Mesodermal cell (in vitro differentiated cells): ENCODE data around the gene GJA5.

Source experiments
- H3K27ac ChIP-seq: 2 replicates; pipeline ENCODE4 v1.7.0; 2013; ENCODE audit warnings: mild to moderate bottlenecking, low read depth, low read length, moderate library complexity; ENCODE audit not compliant: severe bottlenecking
- H3K36me3 ChIP-seq: 2 replicates; pipeline ENCODE4 v1.7.1; 2013; ENCODE audit warnings: mild to moderate bottlenecking, low read length, moderate library complexity; ENCODE audit not compliant: control insufficient read depth, insufficient read depth
- H3K4me1 ChIP-seq: one replicate; pipeline ENCODE4 v1.7.1; 2013; ENCODE audit warnings: mild to moderate bottlenecking, low read length; ENCODE audit not compliant: insufficient read depth, control insufficient read depth, poor library complexity, severe bottlenecking
- H3K4me3 ChIP-seq: 2 replicates; pipeline ENCODE4 v1.7.0; 2013; ENCODE audit warnings: low read length, control low read depth, mild to moderate bottlenecking; ENCODE audit not compliant: insufficient read depth, poor library complexity, severe bottlenecking; ENCODE audit errors: extremely low read depth
- H3K9me3 ChIP-seq: 2 replicates; pipeline ENCODE4 v1.7.1; 2013; ENCODE audit warnings: mild to moderate bottlenecking, low read length, moderate library complexity; ENCODE audit not compliant: control insufficient read depth
- WGBS, 2 experiments: methylation state at CpG; one replicate each; pipeline ENCODE4 v1.1.5; 2013; ENCODE audit warnings: missing lambda C conversion rate in 2 of 2; ENCODE audit not compliant: insufficient coverage in 2 of 2; 5-methylcytosine and 5-hydroxymethylcytosine counted together

The GJA5 gene

GRCh38 chr1:147729315-147729714 lies 31.1 kb downstream of the GJA5 start:
- Histone ChIP-seq H3K36me3 (no peaks in the 10 kb centered on the region), H3K4me1 (no peaks in the 10 kb centered on the region), H3K9me3 (no peaks in the 10 kb centered on the region), H3K27ac (no peak overlapping the region), H3K4me3 (no peak overlapping the region)
- WGBS, 2 experiments: no CpG with 5 or more reads among the region's 2 CpGs

- H3K36me3 ChIP-seq: no peaks in the 10 kb centered on the region
- 47% methylated on average over 2 of the region's 2 CpGs; no CpG with 5 or more reads in 1 of the 2 experiments for WGBS, 2 experiments
- H3K27ac ChIP-seq: no peak overlapping the region
- H3K4me3 ChIP-seq: no peak overlapping the region
- no peaks in the 10 kb centered on the region for H3K9me3 ChIP-seq
- H3K4me1 ChIP-seq: no peaks in the 10 kb centered on the region
Observed at GRCh38 chr1:147726168-147726567, 34.2 kb downstream of the GJA5 start.

DNA sequence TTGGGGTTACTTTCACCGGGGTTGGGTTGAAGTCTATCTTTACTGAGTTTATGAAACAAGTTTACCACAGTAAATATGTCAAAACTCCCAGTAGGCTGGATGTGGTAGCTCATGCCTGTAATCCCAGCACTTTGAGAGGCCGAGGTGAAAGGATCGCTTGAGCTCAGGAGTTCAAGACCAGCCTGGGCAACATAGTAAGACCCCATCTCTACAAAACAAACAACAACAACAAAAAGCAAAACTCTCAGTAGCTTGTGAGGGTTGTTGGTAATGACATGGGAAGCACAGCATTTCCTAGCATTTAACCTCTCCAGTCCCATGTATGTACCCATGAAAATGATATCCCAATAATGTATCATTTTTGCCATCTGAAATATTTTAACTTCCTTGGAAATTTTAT lies 34.7 kb downstream of the GJA5 start:
- H3K36me3 ChIP-seq: no peaks in the 10 kb centered on the region
- H3K9me3 ChIP-seq: no peaks in the 10 kb centered on the region
- H3K4me1 ChIP-seq: no peaks in the 10 kb centered on the region
- 20% methylated on average over 1 of the region's 3 CpGs; no CpG with 5 or more reads in 1 of the 2 experiments for WGBS, 2 experiments
- no peak overlapping the region for H3K4me3 ChIP-seq
- H3K27ac ChIP-seq: no peak overlapping the region

DNA sequence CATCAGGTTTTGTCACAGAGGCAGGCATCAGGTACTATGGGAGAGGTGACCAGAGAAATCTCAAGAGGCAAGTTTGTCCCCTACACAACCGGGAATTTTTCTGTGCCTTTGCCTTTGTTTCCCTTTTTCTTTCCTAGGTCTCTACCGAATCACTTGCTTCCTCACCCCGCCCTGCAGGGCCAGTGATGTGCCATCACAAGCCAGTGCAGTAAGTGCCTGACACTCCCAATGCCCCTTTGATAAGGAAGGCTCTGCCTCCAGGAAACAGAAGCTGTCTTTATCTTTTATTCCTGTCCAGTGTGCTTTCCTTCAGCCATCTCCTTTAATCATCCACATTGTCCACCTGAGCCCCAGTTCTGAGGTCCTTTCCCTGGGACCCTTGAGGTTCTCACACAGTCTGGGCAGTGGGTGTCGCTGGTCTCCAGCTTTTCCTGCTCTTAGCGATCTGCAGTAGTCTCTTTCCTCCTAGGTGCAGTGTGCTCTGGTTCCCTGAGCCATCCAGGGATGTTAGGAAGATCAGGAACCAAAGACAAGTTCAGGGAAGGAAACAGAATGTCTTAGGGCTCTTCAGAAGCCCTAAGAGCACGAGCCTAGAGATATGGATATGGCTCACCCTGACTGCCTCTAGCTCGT lies 36.6 kb downstream of the GJA5 start:
- Histone ChIP-seq H3K4me1 (no peaks in the 10 kb centered on the region), H3K27ac (no peak overlapping the region), H3K9me3 (peaks cover 5% of the 10 kb centered on the region), H3K4me3 (no peak overlapping the region), H3K36me3 (no peaks in the 10 kb centered on the region)
- 46 to 48% methylated on average over 4 to 5 of the region's 7 CpGs for WGBS, 2 experiments

DNA sequence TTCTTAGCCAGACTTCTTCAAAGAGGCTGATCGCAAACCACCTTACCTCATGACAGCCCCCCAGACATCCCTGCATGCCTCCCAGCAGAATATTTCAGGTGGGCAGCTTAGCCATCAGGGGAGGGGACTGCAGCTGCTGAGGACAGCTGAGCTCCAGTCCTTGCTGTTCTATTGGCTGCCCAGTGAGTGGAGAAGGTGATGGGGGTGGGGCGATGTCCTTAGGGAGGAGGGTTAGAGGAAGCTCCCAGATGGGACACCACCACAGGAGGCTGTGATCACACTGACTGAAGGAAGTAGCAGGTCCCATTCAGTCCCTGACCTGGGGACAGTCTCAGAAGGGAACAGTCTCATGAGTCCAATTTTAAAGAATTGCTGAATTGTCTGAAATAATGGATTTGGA lies 38.3 kb downstream of the GJA5 start:
- Histone ChIP-seq H3K9me3 (peaks cover 5% of the 10 kb centered on the region), H3K4me1 (no peaks in the 10 kb centered on the region), H3K4me3 (no peak overlapping the region), H3K27ac (no peak overlapping the region), H3K36me3 (no peaks in the 10 kb centered on the region)
- 69% methylated on average over 2 of the region's 2 CpGs; no CpG with 5 or more reads in 1 of the 2 experiments for WGBS, 2 experiments

GRCh38 chr1:147721716-147722115 lies 38.7 kb downstream of the GJA5 start:
- Histone ChIP-seq H3K36me3 (no peaks in the 10 kb centered on the region), H3K4me1 (no peaks in the 10 kb centered on the region), H3K27ac (no peak overlapping the region), H3K9me3 (peaks cover 5% of the 10 kb centered on the region), H3K4me3 (no peak overlapping the region)
- WGBS, 2 experiments: 63 to 71% methylated on average over 1 of the region's 1 CpG

DNA sequence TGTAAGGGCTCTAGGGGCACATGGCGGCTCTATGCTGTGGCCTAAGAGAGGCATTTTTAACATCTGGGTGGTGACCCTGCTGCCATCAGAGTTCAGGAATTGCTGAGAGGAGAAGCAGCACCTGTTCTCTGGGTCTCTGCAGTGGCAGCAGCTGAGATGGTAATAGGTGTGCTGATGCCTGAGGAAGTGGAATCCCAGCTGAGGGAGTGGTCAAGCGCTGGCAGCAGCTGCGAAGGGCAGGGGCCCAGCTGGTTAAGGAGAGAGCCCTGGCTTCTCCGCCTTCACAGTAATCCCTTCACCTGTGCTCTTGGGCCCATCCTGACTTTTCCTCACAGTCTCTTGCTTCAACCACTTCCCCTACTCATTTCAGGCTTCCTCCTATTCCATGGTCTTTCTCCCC lies 39.8 kb downstream of the GJA5 start:
- no peak overlapping the region for H3K27ac ChIP-seq
- H3K36me3 ChIP-seq: no peaks in the 10 kb centered on the region
- H3K4me1 ChIP-seq: no peaks in the 10 kb centered on the region
- WGBS, 2 experiments: 89 to 94% methylated on average over 4 of the region's 4 CpGs
- H3K9me3 ChIP-seq: peaks cover 5% of the 10 kb centered on the region
- H3K4me3 ChIP-seq: no peak overlapping the region

DNA sequence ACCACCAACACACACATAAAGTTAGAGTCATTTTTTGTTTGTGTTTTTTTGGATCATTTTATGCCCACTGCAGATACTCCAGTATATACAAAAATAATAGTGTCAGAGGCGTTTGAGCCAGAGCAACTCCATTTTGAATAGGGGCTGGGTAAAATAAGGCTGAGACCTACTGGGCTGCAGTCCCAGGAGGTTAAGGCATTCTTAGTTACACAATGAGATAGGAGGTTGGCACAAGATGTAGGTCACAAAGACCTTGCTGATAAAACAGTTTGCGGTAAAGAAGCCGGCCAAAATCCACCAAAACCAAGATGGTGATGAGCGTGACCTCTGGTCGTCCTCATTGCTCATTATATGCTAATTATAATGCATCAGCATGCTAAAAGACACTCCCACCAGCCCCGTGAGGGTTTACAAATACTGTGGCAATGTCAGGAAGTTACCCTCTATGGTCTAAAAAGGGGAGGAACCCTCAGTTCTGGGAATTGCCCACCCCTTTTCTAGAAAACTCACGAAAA lies 40.6 kb downstream of the GJA5 start:
- no peak overlapping the region for H3K27ac ChIP-seq
- H3K4me3 ChIP-seq: no peak overlapping the region
- no peaks in the 10 kb centered on the region for H3K4me1 ChIP-seq
- peaks cover 5% of the 10 kb centered on the region for H3K9me3 ChIP-seq
- H3K36me3 ChIP-seq: no peaks in the 10 kb centered on the region
- WGBS, 2 experiments: 94 to 100% methylated on average over 2 of the region's 7 CpGs

DNA sequence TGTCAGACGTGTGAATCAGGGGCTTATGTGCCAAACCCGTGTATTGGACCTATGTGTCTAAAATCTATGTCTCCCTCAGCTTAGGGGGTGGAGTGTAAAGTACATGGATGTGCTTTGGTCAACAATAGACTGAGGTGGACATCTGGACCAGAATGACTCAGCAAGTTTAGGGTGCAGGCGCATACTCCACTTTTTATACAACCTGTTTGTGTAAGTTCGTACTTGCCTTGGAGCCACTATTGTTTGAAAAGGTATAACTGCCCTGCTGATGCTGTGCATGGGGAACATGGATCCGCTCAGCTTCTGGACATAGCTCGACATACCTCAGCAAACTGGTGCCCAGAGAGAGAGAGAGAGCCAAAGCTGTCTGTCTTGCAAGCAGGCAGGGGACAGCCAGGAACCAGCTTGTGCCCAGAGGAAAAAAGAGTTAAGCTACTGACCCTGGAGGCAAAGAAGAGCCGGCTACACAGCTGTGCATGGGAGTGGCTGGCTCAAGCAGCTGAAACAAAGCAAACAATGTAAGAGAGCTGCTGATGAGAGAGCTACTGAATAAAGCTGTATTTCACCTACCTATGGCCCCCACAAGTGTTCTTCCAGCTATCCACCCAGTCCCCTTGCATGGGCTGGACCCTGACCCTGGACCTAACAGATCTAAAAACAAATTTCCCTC lies 41.2 kb downstream of the GJA5 start:
- Histone ChIP-seq H3K4me1 (no peaks in the 10 kb centered on the region), H3K4me3 (no peak overlapping the region), H3K27ac (no peak overlapping the region), H3K36me3 (no peaks in the 10 kb centered on the region), H3K9me3 (peaks cover 5% of the 10 kb centered on the region)
- 93% methylated on average over 5 to 6 of the region's 7 CpGs for WGBS, 2 experiments

DNA sequence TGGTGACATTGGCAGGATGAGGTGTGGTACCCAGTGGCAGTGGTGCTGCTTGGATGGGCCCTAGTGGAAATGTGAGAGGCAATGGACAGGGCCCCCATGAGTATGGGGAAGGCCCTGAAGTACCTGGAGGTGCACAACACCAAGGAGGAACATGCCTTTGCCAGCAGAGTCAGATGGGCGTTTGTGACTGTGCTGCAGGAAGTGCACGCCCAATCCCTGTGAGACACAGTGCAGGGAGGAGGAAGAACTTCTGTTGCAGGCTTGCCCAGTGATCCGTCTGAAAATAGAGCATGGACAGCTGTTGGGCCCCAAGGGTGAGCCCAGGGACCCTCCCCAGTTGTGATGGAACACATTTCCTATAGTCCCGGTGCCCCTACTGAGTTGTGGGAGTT lies 42.7 kb downstream of the GJA5 start:
- H3K9me3 ChIP-seq: peaks cover 5% of the 10 kb centered on the region
- no peaks in the 10 kb centered on the region for H3K36me3 ChIP-seq
- H3K27ac ChIP-seq: no peak overlapping the region
- H3K4me1 ChIP-seq: no peaks in the 10 kb centered on the region
- H3K4me3 ChIP-seq: no peak overlapping the region
- 99 to 100% methylated on average over 4 of the region's 4 CpGs for WGBS, 2 experiments
